ENCODE measurements around the gene NMNAT2. TPM values are rescaled to one million over a fixed set of nuclear protein-coding genes. Genes with fewer than 3 reads are reported as not detected.

The NMNAT2 gene
- total and polyA plus RNA-seq, 7 donors, result under 0.01 to 5.5 (median 3.6) TPM

DNA sequence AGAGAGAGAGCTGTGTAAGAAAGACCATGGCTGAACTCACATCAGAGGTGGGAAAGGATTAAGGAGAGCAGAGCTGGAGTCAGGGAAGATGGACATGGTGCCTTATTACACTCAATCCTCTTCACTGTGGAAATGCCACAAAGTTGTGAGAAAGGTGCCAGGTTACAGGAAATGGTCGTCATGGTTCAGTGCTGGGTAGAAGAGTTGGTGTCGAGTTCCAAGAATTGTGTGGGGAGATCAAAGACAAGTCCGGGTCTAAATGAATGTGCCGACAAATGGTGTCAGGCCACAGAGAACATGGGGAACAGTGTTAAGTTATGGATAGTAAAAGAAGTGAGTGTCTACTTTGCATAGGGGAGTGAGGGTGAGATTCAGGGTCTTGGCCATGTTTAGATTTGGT lies 191.2 kb downstream of the NMNAT2 start:
- DNase-seq, result no peak

DNA sequence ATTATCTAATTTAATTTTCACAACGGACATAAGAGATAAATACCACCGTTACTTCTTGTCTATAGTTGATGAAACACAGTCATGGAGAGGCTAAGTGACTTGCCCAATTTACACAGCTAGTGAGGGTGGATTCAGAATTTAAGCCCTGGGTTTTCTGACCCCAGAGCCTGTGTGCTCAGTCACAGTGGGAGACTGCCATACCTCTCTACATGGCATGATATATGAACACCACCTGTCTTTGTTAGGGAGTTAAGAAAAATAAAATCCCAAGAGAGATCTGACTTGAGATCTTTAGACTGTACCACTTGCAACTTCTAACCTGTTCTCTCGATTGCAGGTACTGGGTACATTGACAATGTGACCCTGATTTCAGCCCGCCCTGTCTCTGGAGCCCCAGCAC lies 191.8 kb downstream of the NMNAT2 start:
- no peak for DNase-seq
- Histone ChIP-seq H3K4me1 (no peaks in the 10 kb centered on the region), H3K27me3 (no peaks in the 10 kb centered on the region), H3K9me3 (no peaks in the 10 kb centered on the region), H3K4me3 (no peak overlapping the region), H3K36me3 (no peaks in the 10 kb centered on the region), H3K27ac (no peak overlapping the region)
- TF ChIP-seq, protein P1, sequence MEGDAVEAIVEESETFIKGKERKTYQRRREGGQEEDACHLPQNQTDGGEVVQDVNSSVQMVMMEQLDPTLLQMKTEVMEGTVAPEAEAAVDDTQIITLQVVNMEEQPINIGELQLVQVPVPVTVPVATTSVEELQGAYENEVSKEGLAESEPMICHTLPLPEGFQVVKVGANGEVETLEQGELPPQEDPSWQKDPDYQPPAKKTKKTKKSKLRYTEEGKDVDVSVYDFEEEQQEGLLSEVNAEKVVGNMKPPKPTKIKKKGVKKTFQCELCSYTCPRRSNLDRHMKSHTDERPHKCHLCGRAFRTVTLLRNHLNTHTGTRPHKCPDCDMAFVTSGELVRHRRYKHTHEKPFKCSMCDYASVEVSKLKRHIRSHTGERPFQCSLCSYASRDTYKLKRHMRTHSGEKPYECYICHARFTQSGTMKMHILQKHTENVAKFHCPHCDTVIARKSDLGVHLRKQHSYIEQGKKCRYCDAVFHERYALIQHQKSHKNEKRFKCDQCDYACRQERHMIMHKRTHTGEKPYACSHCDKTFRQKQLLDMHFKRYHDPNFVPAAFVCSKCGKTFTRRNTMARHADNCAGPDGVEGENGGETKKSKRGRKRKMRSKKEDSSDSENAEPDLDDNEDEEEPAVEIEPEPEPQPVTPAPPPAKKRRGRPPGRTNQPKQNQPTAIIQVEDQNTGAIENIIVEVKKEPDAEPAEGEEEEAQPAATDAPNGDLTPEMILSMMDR (IDR thresholded peaks at IDR 0.05), result no peak
- no peak for TF ChIP-seq POLR2A (IDR thresholded peaks at IDR 0.05)
- no peak for TF ChIP-seq POLR2AphosphoS5 (IDR thresholded peaks at IDR 0.05)
- no peak for TF ChIP-seq EP300 (IDR thresholded peaks at IDR 0.05)
- intact Hi-C loops (cut with DNase I), result no loop called here
- 91 to 93% methylated on average over 4 of the region's 4 CpGs for WGBS, 2 donors

More for the DNA sequence above, 191.2 kb downstream of the NMNAT2 start:
- H3K27me3 ChIP-seq, result no peaks in the 10 kb centered on the region
- no peaks in the 10 kb centered on the region for H3K9me3 ChIP-seq
- no peak overlapping the region for H3K27ac ChIP-seq
- WGBS, 2 donors, result 74 to 78% methylated on average over 4 of the region's 4 CpGs
- no peaks in the 10 kb centered on the region for H3K4me1 ChIP-seq
- H3K36me3 ChIP-seq, result no peaks in the 10 kb centered on the region
- intact Hi-C loops (cut with DNase I), result no loop called here
- TF ChIP-seq EP300 (IDR thresholded peaks at IDR 0.05) (no peak), POLR2A (IDR thresholded peaks at IDR 0.05) (no peak), POLR2AphosphoS5 (IDR thresholded peaks at IDR 0.05) (no peak)
- TF ChIP-seq, protein P1 (IDR thresholded peaks at IDR 0.05), result no peak
- H3K4me3 ChIP-seq, result no peak overlapping the region

DNA sequence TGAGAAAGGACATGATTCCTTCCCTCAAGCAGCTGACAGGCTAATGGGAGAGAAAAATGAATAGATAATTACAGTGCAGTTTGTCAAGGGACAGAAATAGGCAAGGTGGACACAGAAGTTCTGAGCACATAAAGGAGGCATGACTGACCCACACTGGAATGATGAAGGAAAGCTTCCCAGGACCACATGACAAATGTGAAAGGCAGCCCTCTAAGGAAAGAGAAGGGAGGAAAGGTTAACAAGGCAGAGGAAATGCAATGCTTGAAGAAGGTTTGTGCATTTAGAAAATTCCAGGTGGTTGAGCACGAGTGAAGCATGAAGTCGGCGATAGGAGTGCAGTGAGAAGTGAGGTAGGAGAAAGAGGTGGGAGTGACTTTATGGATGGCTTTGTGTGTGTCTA lies 194.7 kb downstream of the NMNAT2 start:
- no peak for DNase-seq
- Histone ChIP-seq H3K27me3 (no peaks in the 10 kb centered on the region), H3K27ac (no peak overlapping the region), H3K36me3 (no peaks in the 10 kb centered on the region), H3K9me3 (no peaks in the 10 kb centered on the region), H3K4me1 (peaks cover 0 to 19% (median 15%) of the 10 kb centered on the region in 4 donors), H3K4me3 (no peak overlapping the region)
- intact Hi-C loops (cut with DNase I), result no loop called here
- no peak for TF ChIP-seq POLR2A (IDR thresholded peaks at IDR 0.05)
- TF ChIP-seq EP300 (IDR thresholded peaks at IDR 0.05), result no peak
- no peak for TF ChIP-seq POLR2AphosphoS5 (IDR thresholded peaks at IDR 0.05)
- TF ChIP-seq, protein P1 (IDR thresholded peaks at IDR 0.05), result no peak
- 81 to 95% methylated on average over 3 of the region's 3 CpGs for WGBS, 2 donors

DNA sequence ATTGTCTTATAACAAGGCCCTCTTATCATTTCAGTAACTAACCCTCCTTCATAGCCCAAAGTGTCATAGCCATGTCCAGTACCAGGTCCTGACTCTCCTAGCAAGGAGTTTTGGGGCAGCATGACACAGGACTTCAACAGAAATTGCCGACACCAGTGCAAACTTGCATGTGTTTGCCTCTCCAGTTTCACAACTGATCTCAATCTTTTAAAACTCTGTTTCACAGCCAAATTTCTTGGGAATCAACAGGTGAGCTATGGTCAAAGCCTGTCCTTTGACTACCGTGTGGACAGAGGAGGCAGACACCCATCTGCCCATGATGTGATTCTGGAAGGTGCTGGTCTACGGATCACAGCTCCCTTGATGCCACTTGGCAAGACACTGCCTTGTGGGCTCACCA lies 195.3 kb downstream of the NMNAT2 start:
- Histone ChIP-seq H3K27ac (no peak overlapping the region), H3K4me3 (no peak overlapping the region), H3K9me3 (no peaks in the 10 kb centered on the region), H3K36me3 (no peaks in the 10 kb centered on the region), H3K4me1 (peaks cover 0 to 24% (median 20%) of the 10 kb centered on the region in 4 donors), H3K27me3 (no peaks in the 10 kb centered on the region)
- TF ChIP-seq EP300 (IDR thresholded peaks at IDR 0.05), result no peak
- no peak for TF ChIP-seq POLR2AphosphoS5 (IDR thresholded peaks at IDR 0.05)
- no peak for TF ChIP-seq POLR2A (IDR thresholded peaks at IDR 0.05)
- TF ChIP-seq, protein P1 (IDR thresholded peaks at IDR 0.05), result no peak
- no peak for DNase-seq
- 97 to 98% methylated on average over 3 of the region's 3 CpGs for WGBS, 2 donors
- intact Hi-C loops (cut with DNase I), result no loop called here

DNA sequence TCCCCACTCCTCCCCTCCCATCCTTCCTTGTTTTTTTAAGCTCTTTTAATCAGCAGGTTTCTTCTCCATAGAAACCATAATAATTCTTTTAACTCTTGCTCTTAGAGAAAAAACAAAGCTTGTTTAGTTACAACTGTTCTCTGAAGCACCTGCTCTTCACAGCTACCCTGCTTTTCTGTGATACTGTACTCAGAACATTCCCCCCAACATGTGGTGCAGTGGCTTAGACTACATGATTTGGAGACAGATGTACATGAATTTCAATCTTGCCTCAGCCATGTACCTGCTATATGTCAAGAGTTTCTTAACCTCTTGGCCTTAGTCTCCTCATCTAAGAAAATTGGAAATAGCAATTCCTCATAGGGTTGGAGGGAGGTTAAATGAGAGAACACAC lies 198.6 kb downstream of the NMNAT2 start:
- intact Hi-C loops (cut with DNase I), result loop anchor here (5.0 kb wide), 1 partner anchor 77 kb away; no protein-coding TSS in a partner anchor
- Histone ChIP-seq H3K27me3 (no peaks in the 10 kb centered on the region), H3K9me3 (no peaks in the 10 kb centered on the region), H3K27ac (peak overlapping the region; percentile 76 to 88 (median 80)), H3K36me3 (no peaks in the 10 kb centered on the region), H3K4me3 (no peak overlapping the region), H3K4me1 (peaks cover 0 to 46% (median 35%) of the 10 kb centered on the region in 4 donors)
- DNase-seq, result no peak
- no peak for TF ChIP-seq EP300 (IDR thresholded peaks at IDR 0.05)
